Neural progenitor cell (in vitro differentiated cells): ENCODE measurements around the gene GOLGB1.

ENCODE experiments used
- EZH2 ChIP-seq: fragments of 200-600 bp; sonication (generic); IDR thresholded peaks from 2 replicates; pipeline ENCODE4 v1.6.1; 2017; ENCODE audit warnings: antibody characterized with exemption, mild to moderate bottlenecking, moderate library complexity
- TF ChIP-seq, protein P1 (sequence below): fragments of 200-600 bp; sonication (generic); IDR thresholded peaks from 2 replicates; pipeline ENCODE4 v1.5.1; 2017; ENCODE audit warnings: antibody characterized with exemption, mild to moderate bottlenecking

DNA sequence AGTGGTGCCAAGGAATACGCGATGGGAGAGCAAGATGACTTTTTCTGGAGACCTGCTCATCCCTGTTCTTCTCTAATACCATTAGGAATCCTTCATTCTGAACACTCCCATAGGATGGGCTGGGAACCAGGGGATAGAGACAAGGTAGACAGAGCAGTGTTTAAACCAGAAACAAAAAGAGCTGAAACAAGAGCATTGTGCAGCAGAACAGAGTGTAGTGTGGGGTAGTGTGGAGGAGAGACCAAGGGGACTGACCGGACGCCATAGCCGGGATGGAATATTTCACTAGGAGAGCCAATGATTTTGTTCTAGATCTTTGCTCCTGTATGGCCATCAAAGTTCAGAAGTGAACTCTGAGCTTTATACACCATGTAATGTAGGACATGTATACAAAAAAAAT lies 104.5 kb downstream of the GOLGB1 start:
- TF ChIP-seq, protein P1, sequence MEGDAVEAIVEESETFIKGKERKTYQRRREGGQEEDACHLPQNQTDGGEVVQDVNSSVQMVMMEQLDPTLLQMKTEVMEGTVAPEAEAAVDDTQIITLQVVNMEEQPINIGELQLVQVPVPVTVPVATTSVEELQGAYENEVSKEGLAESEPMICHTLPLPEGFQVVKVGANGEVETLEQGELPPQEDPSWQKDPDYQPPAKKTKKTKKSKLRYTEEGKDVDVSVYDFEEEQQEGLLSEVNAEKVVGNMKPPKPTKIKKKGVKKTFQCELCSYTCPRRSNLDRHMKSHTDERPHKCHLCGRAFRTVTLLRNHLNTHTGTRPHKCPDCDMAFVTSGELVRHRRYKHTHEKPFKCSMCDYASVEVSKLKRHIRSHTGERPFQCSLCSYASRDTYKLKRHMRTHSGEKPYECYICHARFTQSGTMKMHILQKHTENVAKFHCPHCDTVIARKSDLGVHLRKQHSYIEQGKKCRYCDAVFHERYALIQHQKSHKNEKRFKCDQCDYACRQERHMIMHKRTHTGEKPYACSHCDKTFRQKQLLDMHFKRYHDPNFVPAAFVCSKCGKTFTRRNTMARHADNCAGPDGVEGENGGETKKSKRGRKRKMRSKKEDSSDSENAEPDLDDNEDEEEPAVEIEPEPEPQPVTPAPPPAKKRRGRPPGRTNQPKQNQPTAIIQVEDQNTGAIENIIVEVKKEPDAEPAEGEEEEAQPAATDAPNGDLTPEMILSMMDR, result no peak
- no peak for TF ChIP-seq EZH2
